K562 (cell line): ENCODE data around the gene CDKN1C. TPM values are rescaled to one million over a fixed set of nuclear protein-coding genes. Genes with fewer than 3 reads are reported as not detected.

Experiments
- ATAC-seq: fragments of 200-7000 bp; cut with Tn5 transposase; 3 replicates; pipeline ENCODE4 v1.9.1; 2020; ENCODE audit warnings: moderate library complexity
- BruUV-seq: library from RNA; stranded (reverse); fragments of 400-500 nt; replicated peaks from 2 replicates; lab custom pipeline; 2021; lab: Mats Ljungman, UMichigan
- CTCF ChIA-PET: fragments of 300-600 bp; formaldehyde crosslinking; extraction: SDS; loops from one replicate; lab custom pipeline; 2021; ENCODE audit warnings: low intra/inter-chr PET ratio; lab: Yijun Ruan, JAX
- POLR2A ChIA-PET: fragments of 300-600, 350-650 bp; sonication (Branson Sonifier 250); formaldehyde crosslinking; extraction: SDS; loops from one replicate; lab custom pipeline; 2021; ENCODE audit warnings: antibody characterized with exemption, inconsistent platforms; lab: Yijun Ruan, JAX
- DNase-seq, 4 experiments: peaks; one replicate each; pipeline versions ENCODE4 v3.0.0 to v3.0.0-alpha.2; 2011 to 2018; ENCODE audit warnings: low spot score in 3 of 4, mixed read lengths in 3 of 4; ENCODE audit errors: extremely low read depth in 1 of 4
- FAIRE-seq: peaks from 2 replicates; lab custom pipeline; 2011; peaks lifted over from hg19 to GRCh38; lab: Jason Lieb, UNC
- H2AFZ ChIP-seq: 2 replicates; pipeline ENCODE4 v1.6.0; 2011; ENCODE audit warnings: low read depth, low read length, control low read depth, inconsistent platforms
- H3K27ac ChIP-seq: fragments of 200-600 bp; 3 replicates; pipeline ENCODE4 v1.8.0; 2011; ENCODE audit warnings: low read depth, mild to moderate bottlenecking, control low read depth, inconsistent platforms, low read length, moderate library complexity, mixed read lengths; ENCODE audit errors: extremely low read depth
- H3K27me3 ChIP-seq, 2 experiments: fragments of 300-600 bp in 1 of 2; 2 replicates in 1 of 2; 3 replicates in 1 of 2; pipeline versions ENCODE4 v1.6.0 to v1.8.0; 2011; ENCODE audit warnings: inconsistent platforms in 2 of 2, low read length in 2 of 2, mild to moderate bottlenecking in 1 of 2, mixed read lengths in 1 of 2, moderate library complexity in 1 of 2; ENCODE audit not compliant: control insufficient read depth in 2 of 2, insufficient read depth in 2 of 2
- H3K36me3 ChIP-seq: fragments of 300-600 bp; 3 replicates; pipeline ENCODE4 v1.8.0; 2011; ENCODE audit warnings: mild to moderate bottlenecking, low read length, inconsistent platforms; ENCODE audit not compliant: control insufficient read depth, insufficient read depth
- H3K4me1 ChIP-seq, 2 experiments: fragments of 200-600 bp in 1 of 2; replicated peaks in 1 of 2; 2 replicates in 1 of 2; 3 replicates in 1 of 2; pipeline versions ENCODE4 v1.5.1 to v1.8.0; 2011; ENCODE audit warnings: inconsistent platforms in 2 of 2, low read length in 2 of 2, mild to moderate bottlenecking in 1 of 2, mixed read lengths in 1 of 2, moderate library complexity in 1 of 2; ENCODE audit not compliant: control insufficient read depth in 2 of 2, insufficient read depth in 2 of 2
- H3K4me2 ChIP-seq: 2 replicates; pipeline ENCODE4 v1.6.1; 2011; ENCODE audit warnings: low read length, control low read depth, inconsistent platforms, mixed read lengths; ENCODE audit not compliant: insufficient read depth
- H3K4me3 ChIP-seq: fragments of 200-600 bp; sonication (generic), shearing (Covaris generic); 2 replicates; pipeline ENCODE4 v1.5.1; 2016; ENCODE audit warnings: control low read depth, inconsistent platforms
- H3K79me2 ChIP-seq: fragments of 200-600 bp; 3 replicates; pipeline ENCODE4 v1.8.0; 2011; ENCODE audit warnings: low read length, inconsistent platforms; ENCODE audit not compliant: control insufficient read depth, insufficient read depth
- H3K9ac ChIP-seq, 2 experiments: 2 replicates each; pipeline versions ENCODE4 v1.6.0 to v1.6.1; 2011; ENCODE audit warnings: low read depth in 2 of 2, low read length in 2 of 2, control low read depth in 1 of 2, inconsistent platforms in 1 of 2, mild to moderate bottlenecking in 1 of 2, mixed read lengths in 1 of 2; ENCODE audit not compliant: insufficient read depth in 1 of 2
- H3K9me1 ChIP-seq: one replicate; pipeline ENCODE4 v1.6.0; 2011; ENCODE audit warnings: inconsistent platforms, mild to moderate bottlenecking, low read length, moderate library complexity; ENCODE audit not compliant: control insufficient read depth, insufficient read depth
- H3K9me3 ChIP-seq: replicated peaks from 2 replicates; pipeline ENCODE4 v1.5.1; 2011; ENCODE audit warnings: low read depth, low read length, inconsistent platforms; ENCODE audit not compliant: control insufficient read depth, insufficient read depth
- H4K20me1 ChIP-seq: replicated peaks from 2 replicates; pipeline ENCODE4 v1.6.1; 2011; ENCODE audit warnings: low read length, inconsistent platforms, mixed read lengths; ENCODE audit not compliant: control insufficient read depth, insufficient read depth
- CREB1 ChIP-seq, 2 experiments: sonication (generic) in 1 of 2; formaldehyde crosslinking in 1 of 2; IDR thresholded peaks; 2 replicates each; pipeline versions ENCODE4 v1.6.1 to v1.8.0; 2012 to 2022; ENCODE audit warnings: inconsistent platforms in 1 of 2, mild to moderate bottlenecking in 1 of 2, missing genetic modification reagents in 1 of 2, moderate library complexity in 1 of 2
- POLR2G ChIP-seq: fragments of 200-400 bp; formaldehyde crosslinking; IDR thresholded peaks from 2 replicates; pipeline ENCODE4 v1.6.1; 2017; ENCODE audit warnings: low read depth, mild to moderate bottlenecking, antibody characterized with exemption, low read length, moderate library complexity
- TEAD2 ChIP-seq: fragments of 450-650 bp; IDR thresholded peaks from 2 replicates; pipeline ENCODE4 v1.6.1; 2016; ENCODE audit warnings: missing genetic modification characterization, control low read depth, missing compliant biosample characterization
- WGBS: fragments of 100-300 bp; shearing (Covaris generic); methylation state at CpG from one replicate; pipeline ENCODE4 v1.1.6; 2016; ENCODE audit warnings: low coverage, mixed read lengths; ENCODE audit not compliant: insufficient coverage; ENCODE audit errors: missing lambda C conversion rate; 5-methylcytosine and 5-hydroxymethylcytosine counted together
- in situ Hi-C: fragments of 300-500 bp; cut with MboI; formaldehyde crosslinking; loops from 4 replicates; pipeline ENCODE4 v1.15.0; 2018; ENCODE audit warnings: inconsistent platforms, mixed read lengths
- intact Hi-C: fragments of 100-400 bp; cut with micrococcal nuclease; formaldehyde crosslinking; loops from 2 replicates; pipeline ENCODE4 v1.14.2; 2022
- polyA plus RNA-seq, 8 experiments: library from polyadenylated mRNA; depleted of rRNA in 4 of 8; stranded (reverse) in 5 of 8; unstranded in 3 of 8; fragments of >200 nt; fragmentation: Nextera tagmentation in 2 of 8; fragmentation: Illumina TruSeq in 1 of 8; extraction: Ambion mirVana in 2 of 8; extraction: Trizol in 1 of 8; gene quantifications; 2 replicates each; pipeline versions ENCODE4 v1.2.1 to v1.2.3, GENCODE V29; 2011 to 2014; ENCODE audit warnings: inconsistent platforms in 1 of 8, missing spikeins in 1 of 8
- total RNA-seq, 7 experiments: library from RNA; depleted of rRNA in 6 of 7; stranded (reverse); fragments of >200 nt in 6 of 7; fragmentation: Illumina TruSeq in 2 of 7; extraction: Trizol in 2 of 7; gene quantifications; 2 replicates each; pipeline versions ENCODE4 v1.2.1 to v1.2.3, GENCODE V29; 2011 to 2021; ENCODE audit warnings: low replicate concordance in 1 of 7

The CDKN1C gene
- total and polyA plus RNA-seq, 9 of the 15 experiments (the other 6 are each of a cell fraction or from before 2014, with no cell fraction given): 2.8 to 21.1 (median 9.3) TPM

DNA sequence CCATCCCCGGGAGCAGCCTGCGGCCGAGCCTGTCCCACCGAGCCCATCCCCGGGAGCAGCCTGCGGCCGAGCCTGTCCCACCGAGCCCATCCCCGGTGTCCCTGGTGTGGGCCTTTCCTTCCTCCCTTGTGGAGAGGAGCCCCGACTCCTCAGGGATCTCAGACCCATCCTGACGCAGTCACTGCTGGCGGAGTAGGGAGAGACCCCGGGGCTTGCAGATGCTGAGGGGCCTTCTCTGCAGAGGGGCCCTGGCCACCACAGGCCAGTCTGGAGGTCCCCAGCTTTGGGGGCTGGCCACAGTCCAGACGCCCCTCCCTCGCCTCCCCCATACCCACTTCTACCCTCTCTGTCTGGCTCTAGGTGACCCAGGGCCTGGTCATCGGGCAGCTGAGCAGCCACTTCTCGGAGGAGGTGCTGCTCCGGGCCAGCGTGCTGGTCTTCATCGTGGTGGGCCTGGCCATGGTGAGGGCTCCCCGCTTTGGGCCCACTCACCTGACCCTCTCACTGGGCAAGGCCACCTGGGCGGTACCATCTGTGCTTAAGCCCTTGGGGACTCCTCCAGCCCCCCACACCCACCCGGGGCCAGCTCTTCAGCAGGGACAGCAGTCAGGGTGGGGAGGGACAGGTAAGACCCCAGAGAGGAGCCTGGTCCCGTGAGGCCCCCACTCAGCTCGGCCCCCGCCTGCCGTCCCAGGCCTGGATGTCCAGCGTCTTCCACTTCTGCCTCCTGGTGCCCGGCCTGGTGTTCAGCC, 36.3 kb upstream of the CDKN1C start:
- H3K4me1 ChIP-seq: peaks cover 0 to 61% of the 10 kb centered on the region in 2 experiments; a peak in 2 of 5 replicates
- FAIRE-seq (no peak), DNase-seq (no peak), ATAC-seq (no peak)
- intact Hi-C loops (no loop called here), in situ Hi-C loops (no loop called here)
- no peaks in the 10 kb centered on the region for H3K36me3 ChIP-seq
- no peak overlapping the region for H3K27ac ChIP-seq
- POLR2A ChIA-PET: interaction anchor here (0.5 to 2.3 kb wide), 5 partner anchors 8 to 207 kb away, joined by 3 to 12 read pairs (median 6); partner anchors contain the start of gene PHLDA2
- 69% methylated on average over 14 of the region's 29 CpGs for WGBS
- no peak overlapping the region for H3K4me2 ChIP-seq
- no peak overlapping the region; a peak in 1 of 4 replicates for H3K9ac ChIP-seq
- H3K9me3 ChIP-seq: no peaks in the 10 kb centered on the region
- no peak overlapping the region for H3K4me3 ChIP-seq
- H3K79me2 ChIP-seq: no peaks in the 10 kb centered on the region
- no peak for TF ChIP-seq TEAD2 (tag)
- TF ChIP-seq CREB1 (IDR thresholded peaks at IDR 0.05): no peak
- TF ChIP-seq CREB1 (CRISPR knock-in tag; IDR thresholded peaks at IDR 0.05): no peak
- peak; percentile 38 for TF ChIP-seq POLR2G
- H3K27me3 ChIP-seq: no peaks in the 10 kb centered on the region
- CTCF ChIA-PET: interaction anchor here (0.6 kb wide), 2 partner anchors 35 to 370 kb away, joined by 3 to 5 read pairs; no protein-coding TSS in a partner anchor
- H2AFZ ChIP-seq: no peak overlapping the region
- no peaks in the 10 kb centered on the region for H4K20me1 ChIP-seq
- BruUV-seq: no TSS peak
- no peaks in the 10 kb centered on the region for H3K9me1 ChIP-seq
